Measurements from ENCODE around the gene DECR2. TPM values are rescaled to one million over a fixed set of nuclear protein-coding genes. Genes with fewer than 3 reads are reported as not detected.

Gene DECR2
- total RNA-seq, 2 experiments from 2014 or later = 8.0 to 14.4 TPM

DNA sequence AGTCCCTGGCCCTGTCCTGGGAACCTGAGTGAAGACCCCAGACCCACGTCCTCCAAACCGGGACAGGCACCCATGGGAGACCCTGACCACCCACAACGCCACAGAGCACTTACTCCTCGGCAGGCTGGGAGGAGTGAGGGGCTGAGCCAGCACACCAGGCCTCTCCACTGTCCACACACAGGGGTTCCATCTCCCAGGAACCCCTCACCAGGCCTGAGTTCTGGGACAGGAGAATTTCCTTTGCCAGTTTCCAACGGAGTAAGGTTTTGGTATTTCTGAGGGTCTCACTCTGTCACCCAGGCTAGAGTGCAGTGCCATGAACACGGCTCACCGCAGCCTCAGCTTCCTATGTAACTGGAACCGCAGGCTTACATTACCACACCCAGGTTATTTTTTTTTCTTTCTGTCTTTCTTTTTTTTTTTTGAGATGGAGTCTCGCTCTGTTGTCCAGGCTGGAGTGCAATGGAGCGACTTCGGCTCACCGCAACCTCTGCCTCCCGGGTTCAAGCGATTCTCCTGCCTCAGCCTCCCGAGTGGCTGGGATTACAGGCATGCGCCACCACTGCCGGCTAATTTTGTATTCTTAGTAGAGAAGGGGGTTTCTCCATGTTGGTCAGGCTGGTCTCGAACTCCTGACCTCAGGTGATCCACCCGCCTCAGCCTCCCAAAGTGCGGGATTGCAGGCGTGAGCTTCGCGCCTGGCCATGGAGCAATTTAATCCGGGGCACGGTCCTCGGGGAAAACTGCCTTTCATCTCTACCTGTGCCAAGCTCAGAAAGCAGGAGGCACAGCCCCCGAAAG is 21.5 kb upstream of the DECR2 start:
- Histone ChIP-seq H3K9me3 (ENCODE audit: low read length) (no peaks in the 10 kb centered on the region), H3K9me2 (ENCODE audit: insufficient read depth, low read length) (no peaks in the 10 kb centered on the region), H3K79me2 (ENCODE audit: insufficient read depth, low read depth, low read length) (no peaks in the 10 kb centered on the region), H4K20me1 (ENCODE audit: insufficient read depth, low read length) (no peaks in the 10 kb centered on the region), H3K4me1 (ENCODE audit: insufficient read depth, low read length, poor library complexity, severe bottlenecking) (peaks cover 13% of the 10 kb centered on the region), H3K4me2 (ENCODE audit: low read length) (peak overlapping the region; percentile 82), H3K36me3 (ENCODE audit: insufficient read depth, low read length) (peaks cover 15% of the 10 kb centered on the region; the same call in 1 of the 2 replicates), H2AFZ (ENCODE audit: low read length) (no peak overlapping the region), H3K4me3 (ENCODE audit: low read depth, low read length, poor library complexity, severe bottlenecking) (no peak overlapping the region), H3K27ac (ENCODE audit: low read depth, low read length, poor library complexity, severe bottlenecking) (no peak overlapping the region)
- POLR2A ChIA-PET = interaction anchor here (0.6 kb wide), 1 partner anchor 20 kb away, joined by 3 read pairs; no protein-coding TSS in a partner anchor
- DNase-seq (ENCODE audit: low spot score) = no peak
- CTCF ChIA-PET (ENCODE audit: unreplicated experiment) = no interaction called here
- no TSS peak for BruUV-seq (replicated peaks)
- TF ChIP-seq, protein P1, sequence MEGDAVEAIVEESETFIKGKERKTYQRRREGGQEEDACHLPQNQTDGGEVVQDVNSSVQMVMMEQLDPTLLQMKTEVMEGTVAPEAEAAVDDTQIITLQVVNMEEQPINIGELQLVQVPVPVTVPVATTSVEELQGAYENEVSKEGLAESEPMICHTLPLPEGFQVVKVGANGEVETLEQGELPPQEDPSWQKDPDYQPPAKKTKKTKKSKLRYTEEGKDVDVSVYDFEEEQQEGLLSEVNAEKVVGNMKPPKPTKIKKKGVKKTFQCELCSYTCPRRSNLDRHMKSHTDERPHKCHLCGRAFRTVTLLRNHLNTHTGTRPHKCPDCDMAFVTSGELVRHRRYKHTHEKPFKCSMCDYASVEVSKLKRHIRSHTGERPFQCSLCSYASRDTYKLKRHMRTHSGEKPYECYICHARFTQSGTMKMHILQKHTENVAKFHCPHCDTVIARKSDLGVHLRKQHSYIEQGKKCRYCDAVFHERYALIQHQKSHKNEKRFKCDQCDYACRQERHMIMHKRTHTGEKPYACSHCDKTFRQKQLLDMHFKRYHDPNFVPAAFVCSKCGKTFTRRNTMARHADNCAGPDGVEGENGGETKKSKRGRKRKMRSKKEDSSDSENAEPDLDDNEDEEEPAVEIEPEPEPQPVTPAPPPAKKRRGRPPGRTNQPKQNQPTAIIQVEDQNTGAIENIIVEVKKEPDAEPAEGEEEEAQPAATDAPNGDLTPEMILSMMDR (conservative IDR thresholded peaks at IDR 0.05; ENCODE audit: low read length) = no peak
- TF ChIP-seq EZH2phosphoT487 (IDR thresholded peaks at IDR 0.05; ENCODE audit: borderline replicate concordance, low read depth, low read length) = no peak
- intact Hi-C loops (cut with micrococcal nuclease; ENCODE audit: unreplicated experiment) = loop anchor here (5.0 kb wide), 1 partner anchor 187 kb away; the partner anchor contains the start of genes NHLRC4 and PIGQ

DNA sequence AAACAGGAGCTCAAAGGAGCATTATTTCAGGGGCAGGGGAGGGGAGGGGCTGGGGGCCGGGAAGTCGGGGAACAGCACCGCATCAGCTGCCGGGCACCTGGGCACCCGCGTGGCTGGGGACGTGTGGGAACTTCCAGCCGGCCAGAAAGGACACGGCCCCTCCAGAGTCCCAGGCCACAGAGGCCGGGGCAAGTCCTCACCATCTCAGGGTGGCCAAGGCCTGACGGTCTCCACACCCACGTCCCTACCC is 21.0 kb upstream of the DECR2 start:
- H3K4me2 ChIP-seq (ENCODE audit: low read length) = peak overlapping the region; percentile 82
- no peak for TF ChIP-seq EZH2phosphoT487 (IDR thresholded peaks at IDR 0.05; ENCODE audit: borderline replicate concordance, low read depth, low read length)
- TF ChIP-seq, protein P1 (conservative IDR thresholded peaks at IDR 0.05; ENCODE audit: low read length) = no peak
- H3K4me1 ChIP-seq (ENCODE audit: insufficient read depth, low read length, poor library complexity, severe bottlenecking) = peaks cover 13% of the 10 kb centered on the region
- BruUV-seq (replicated peaks) = no TSS peak
- H3K36me3 ChIP-seq (ENCODE audit: insufficient read depth, low read length) = peaks cover 15% of the 10 kb centered on the region; the same call in 1 of the 2 replicates
- ChIA-PET POLR2A (interaction anchor here (0.6 kb wide), 1 partner anchor 20 kb away, joined by 3 read pairs; no protein-coding TSS in a partner anchor), CTCF (ENCODE audit: unreplicated experiment) (no interaction called here)
- intact Hi-C loops (cut with micrococcal nuclease; ENCODE audit: unreplicated experiment) = loop anchor here (5.0 kb wide), 1 partner anchor 187 kb away; the partner anchor contains the start of genes NHLRC4 and PIGQ
- DNase-seq (ENCODE audit: low spot score) = no peak
- no peak overlapping the region for H3K27ac ChIP-seq (ENCODE audit: low read depth, low read length, poor library complexity, severe bottlenecking)
- H4K20me1 ChIP-seq (ENCODE audit: insufficient read depth, low read length) = no peaks in the 10 kb centered on the region
- no peaks in the 10 kb centered on the region for H3K79me2 ChIP-seq (ENCODE audit: insufficient read depth, low read depth, low read length)
- H3K9me3 ChIP-seq (ENCODE audit: low read length) = no peaks in the 10 kb centered on the region
- H3K4me3 ChIP-seq (ENCODE audit: low read depth, low read length, poor library complexity, severe bottlenecking) = peak overlapping the region; percentile 74
- no peak overlapping the region for H2AFZ ChIP-seq (ENCODE audit: low read length)
- no peaks in the 10 kb centered on the region for H3K9me2 ChIP-seq (ENCODE audit: insufficient read depth, low read length)

Measured in OCI-LY7 (cell line).